ENCODE data around the gene PDGFA. TPM values are rescaled to one million over a fixed set of nuclear protein-coding genes. Genes with fewer than 3 reads are reported as not detected.

PDGFA gene
- polyA plus RNA-seq, 3 donors from 2014 or later: 0.29 to 0.59 TPM; not detected in 1

GRCh38 chr7:473211-473734 is 46.4 kb downstream of the PDGFA start:
- H3K36me3 Mint-ChIP-seq: peaks cover 0 to 3% (median under 1%) of the 10 kb centered on the region in 3 donors
- H3K27ac Mint-ChIP-seq: no peak overlapping the region
- H3K4me1 Mint-ChIP-seq: peaks cover 15 to 16% of the 10 kb centered on the region in 2 donors
- no peak overlapping the region for H3K4me3 Mint-ChIP-seq
- peaks cover 3 to 12% (median 4%) of the 10 kb centered on the region in 6 donors for H3K9me3 Mint-ChIP-seq
- DNase-seq: no peak
- H3K27me3 Mint-ChIP-seq (ENCODE audit: low read depth in 3 of 3): peaks cover 6 to 7% (median 7%) of the 10 kb centered on the region in 3 donors

GRCh38 chr7:472640-472957 is 47.0 kb downstream of the PDGFA start:
- no peak overlapping the region for H3K27ac Mint-ChIP-seq
- H3K27me3 Mint-ChIP-seq (ENCODE audit: low read depth in 3 of 3): peaks cover 13 to 14% (median 13%) of the 10 kb centered on the region in 3 donors
- H3K4me3 Mint-ChIP-seq: no peak overlapping the region

GRCh38 chr7:471866-472639 is 47.6 kb downstream of the PDGFA start:
- no peak for DNase-seq
- no peak overlapping the region for H3K27ac Mint-ChIP-seq
- H3K4me3 Mint-ChIP-seq: no peak overlapping the region
- peaks cover 26 to 27% of the 10 kb centered on the region in 2 donors for H3K4me1 Mint-ChIP-seq
- H3K27me3 Mint-ChIP-seq (ENCODE audit: low read depth in 3 of 3): peaks cover 18 to 20% (median 18%) of the 10 kb centered on the region in 3 donors
- H3K9me3 Mint-ChIP-seq: peaks cover 15 to 24% (median 16%) of the 10 kb centered on the region in 6 donors
- peaks cover 3 to 9% (median 7%) of the 10 kb centered on the region in 3 donors for H3K36me3 Mint-ChIP-seq

More at GRCh38 chr7:472640-472957, 47.0 kb downstream of the PDGFA start:
- Mint-ChIP-seq H3K4me1 (peaks cover 21 to 22% of the 10 kb centered on the region in 2 donors), H3K9me3 (peaks cover 10 to 19% (median 10%) of the 10 kb centered on the region in 6 donors), H3K36me3 (peaks cover 3 to 7% (median 5%) of the 10 kb centered on the region in 3 donors)
- DNase-seq: no peak

GRCh38 chr7:471191-471865 is 48.3 kb downstream of the PDGFA start:
- peaks cover 18 to 20% (median 20%) of the 10 kb centered on the region in 3 donors for H3K27me3 Mint-ChIP-seq (ENCODE audit: low read depth in 3 of 3)
- no peak overlapping the region for H3K27ac Mint-ChIP-seq
- H3K4me1 Mint-ChIP-seq: peaks cover 26 to 27% of the 10 kb centered on the region in 2 donors
- H3K36me3 Mint-ChIP-seq: peaks cover 3 to 9% (median 7%) of the 10 kb centered on the region in 3 donors
- no peak overlapping the region for H3K4me3 Mint-ChIP-seq
- DNase-seq: no peak
- peaks cover 15 to 25% (median 16%) of the 10 kb centered on the region in 6 donors for H3K9me3 Mint-ChIP-seq

- Mint-ChIP-seq H3K27ac (no peak overlapping the region), H3K4me3 (peak overlapping the region in 2 of 5 donors; percentile 39 to 53)
- DNase-seq: no peak
Observed at GRCh38 chr7:469563-469961, 50.1 kb downstream of the PDGFA start.

GRCh38 chr7:468681-469562 is 50.7 kb downstream of the PDGFA start:
- peaks cover 13 to 22% (median 17%) of the 10 kb centered on the region in 6 donors for H3K9me3 Mint-ChIP-seq
- peaks cover 1 to 9% (median 7%) of the 10 kb centered on the region in 3 donors for H3K36me3 Mint-ChIP-seq
- H3K27ac Mint-ChIP-seq: peak overlapping the region; percentile 63 to 95 (median 90)
- peak overlapping the region; percentile 12 to 70 (median 24) for H3K4me3 Mint-ChIP-seq
- peak; percentile 44 to 52 (median 51) for DNase-seq
- peaks cover 26 to 27% of the 10 kb centered on the region in 2 donors for H3K4me1 Mint-ChIP-seq
- peaks cover 20 to 22% (median 20%) of the 10 kb centered on the region in 3 donors for H3K27me3 Mint-ChIP-seq (ENCODE audit: low read depth in 3 of 3)

More at GRCh38 chr7:469563-469961, 50.1 kb downstream of the PDGFA start:
- Mint-ChIP-seq H3K9me3 (peaks cover 15 to 25% (median 17%) of the 10 kb centered on the region in 6 donors), H3K4me1 (peaks cover 26 to 27% of the 10 kb centered on the region in 2 donors), H3K27me3 (ENCODE audit: low read depth in 3 of 3) (peaks cover 20 to 22% (median 20%) of the 10 kb centered on the region in 3 donors), H3K36me3 (peaks cover 3 to 9% (median 7%) of the 10 kb centered on the region in 3 donors)

GRCh38 chr7:467856-468545 is 51.6 kb downstream of the PDGFA start:
- Mint-ChIP-seq H3K4me1 (peaks cover 26 to 27% of the 10 kb centered on the region in 2 donors), H3K27ac (peak overlapping the region; percentile 86 to 95 (median 92)), H3K27me3 (ENCODE audit: low read depth in 3 of 3) (peaks cover 20 to 22% (median 20%) of the 10 kb centered on the region in 3 donors), H3K4me3 (peak overlapping the region in 4 of 5 donors; percentile 4 to 24 (median 8)), H3K9me3 (peaks cover 12 to 20% (median 17%) of the 10 kb centered on the region in 6 donors), H3K36me3 (peaks cover 0 to 9% (median 7%) of the 10 kb centered on the region in 3 donors)
- no peak for DNase-seq

- peaks cover 26 to 27% of the 10 kb centered on the region in 2 donors for H3K4me1 Mint-ChIP-seq
- peaks cover 0 to 9% (median 7%) of the 10 kb centered on the region in 3 donors for H3K36me3 Mint-ChIP-seq
- peak overlapping the region; percentile 6 to 60 (median 10) for H3K4me3 Mint-ChIP-seq
- peaks cover 12 to 20% (median 17%) of the 10 kb centered on the region in 6 donors for H3K9me3 Mint-ChIP-seq
- DNase-seq: peak; percentile 41 to 50 (median 47)
- H3K27ac Mint-ChIP-seq: peak overlapping the region; percentile 86 to 95 (median 92)
- H3K27me3 Mint-ChIP-seq (ENCODE audit: low read depth in 3 of 3): peaks cover 19 to 22% (median 20%) of the 10 kb centered on the region in 3 donors
Observed at GRCh38 chr7:467393-467828, 52.2 kb downstream of the PDGFA start.

GRCh38 chr7:466465-467191 is 53.0 kb downstream of the PDGFA start:
- Mint-ChIP-seq H3K27ac (peak overlapping the region; percentile 86 to 95 (median 92)), H3K9me3 (peaks cover 12 to 20% (median 17%) of the 10 kb centered on the region in 6 donors), H3K36me3 (peaks cover 0 to 9% (median 7%) of the 10 kb centered on the region in 3 donors), H3K4me3 (peak overlapping the region in 1 of 5 donors; percentile 60), H3K27me3 (ENCODE audit: low read depth in 3 of 3) (peaks cover 17 to 22% (median 20%) of the 10 kb centered on the region in 3 donors), H3K4me1 (peaks cover 26 to 27% of the 10 kb centered on the region in 2 donors)
- DNase-seq: no peak

- Mint-ChIP-seq H3K27me3 (ENCODE audit: low read depth in 3 of 3) (peaks cover 16 to 22% (median 20%) of the 10 kb centered on the region in 3 donors), H3K9me3 (peaks cover 12 to 20% (median 17%) of the 10 kb centered on the region in 6 donors), H3K4me3 (no peak overlapping the region), H3K36me3 (peaks cover 0 to 9% (median 7%) of the 10 kb centered on the region in 3 donors), H3K27ac (peak overlapping the region in 3 of 6 donors; percentile 14 to 67 (median 55)), H3K4me1 (peaks cover 26 to 27% of the 10 kb centered on the region in 2 donors)
- DNase-seq: no peak
Observed at GRCh38 chr7:465710-466400, 53.8 kb downstream of the PDGFA start.
